CMK (cell line): ENCODE results near the gene ARHGEF9.
"Not testable (repeated sequence)": the region's sequence is repeated elsewhere in the genome, so short reads cannot be mapped to it uniquely, and the experiment has no call there.

Experiments
- DNase-seq: peaks from one replicate; pipeline ENCODE4 v3.0.0-alpha.2; 2010; ENCODE audit warnings: low read depth

The ARHGEF9 gene

DNA sequence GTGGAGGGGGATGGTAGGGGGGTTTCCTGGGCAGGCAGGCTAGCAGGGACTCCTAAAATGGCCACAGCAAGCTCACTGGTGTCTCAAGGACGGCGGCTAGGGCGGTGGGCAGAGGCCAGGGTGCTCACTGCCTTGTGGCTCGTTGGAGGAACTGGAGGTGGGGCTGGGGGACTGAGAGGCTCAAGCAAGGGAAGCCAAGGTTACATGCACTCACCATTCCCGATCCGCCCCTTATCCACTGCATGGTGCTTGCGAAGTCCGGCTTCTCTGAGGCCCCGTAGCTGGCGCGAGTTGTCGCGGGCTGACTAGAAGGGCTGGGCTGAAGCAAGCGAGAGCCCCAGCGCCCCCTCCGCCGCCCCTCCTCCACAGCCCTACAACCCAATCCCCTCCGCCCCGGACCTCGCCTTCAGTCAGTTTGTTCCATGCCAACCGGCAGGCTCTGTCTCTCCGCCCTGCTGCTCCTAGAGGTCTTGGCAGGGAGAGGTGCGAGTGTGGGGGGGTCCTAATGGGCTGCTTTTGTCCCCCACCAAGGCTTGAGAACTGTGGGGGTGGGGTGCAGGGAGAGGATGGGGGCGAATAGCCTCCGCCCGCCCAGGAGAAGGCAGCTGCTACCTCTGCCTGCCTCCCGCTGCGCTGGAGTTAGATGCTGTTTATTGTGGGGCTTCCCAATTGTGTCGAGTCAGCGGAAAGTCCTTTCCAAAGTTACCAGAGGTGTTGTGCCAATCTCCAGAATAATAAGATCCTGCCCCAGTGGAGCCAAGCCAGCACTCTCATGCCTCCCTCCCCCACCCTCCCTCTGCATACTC is at the start of gene ARHGEF9:
Gene ARHGEF9 (minus strand): TSS at position 313 of the 806 bp plus-strand sequence. CDS start 69 bp downstream, at position 244.
- DNase-seq, result no peak

DNA sequence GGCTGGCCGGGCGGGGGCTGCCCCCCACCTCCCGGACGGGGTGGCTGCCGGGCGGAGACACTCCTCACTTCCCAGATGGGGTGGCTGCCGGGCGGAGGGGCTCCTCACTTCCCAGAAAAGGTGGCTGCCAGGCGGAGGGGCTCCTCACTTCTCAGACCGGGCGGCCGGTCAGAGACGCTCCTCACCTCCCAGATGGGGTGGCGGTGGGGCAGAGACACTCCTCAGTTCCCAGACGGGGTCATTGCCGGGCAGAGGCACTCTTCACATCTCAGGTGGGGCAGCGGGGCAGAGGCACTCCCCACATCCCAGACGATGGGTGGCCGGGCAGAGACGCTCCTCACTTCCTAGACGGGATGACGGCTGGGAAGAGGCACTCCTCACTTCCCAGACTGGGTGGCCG is 40.4 kb upstream of the ARHGEF9 start:
- DNase-seq, result not testable (repeated sequence)

DNA sequence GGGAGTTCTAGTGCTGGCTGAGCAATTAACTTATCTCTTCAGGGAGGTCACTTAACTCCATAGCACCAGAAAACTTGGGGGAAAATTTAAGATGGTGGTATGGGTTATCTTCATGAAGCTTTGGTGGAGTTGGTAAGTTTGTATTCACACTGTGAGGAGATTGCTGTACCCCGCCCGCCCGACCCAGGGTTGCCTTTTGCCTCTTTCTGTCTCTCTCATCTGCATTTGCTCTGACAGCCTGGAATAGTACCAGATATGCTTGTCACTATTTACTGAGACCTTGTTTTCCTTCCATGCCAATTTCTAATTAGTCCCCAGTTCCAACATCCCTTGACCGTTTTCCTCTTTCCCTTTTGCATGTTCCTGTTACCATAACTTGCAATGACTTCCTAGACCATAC is 33.1 kb upstream of the ARHGEF9 start:
- no peak for DNase-seq

GRCh38 chrX:63817696-63818095 is 32.7 kb upstream of the ARHGEF9 start:
- no peak for DNase-seq

GRCh38 chrX:63812823-63813222 is 27.8 kb upstream of the ARHGEF9 start:
- no peak for DNase-seq

DNA sequence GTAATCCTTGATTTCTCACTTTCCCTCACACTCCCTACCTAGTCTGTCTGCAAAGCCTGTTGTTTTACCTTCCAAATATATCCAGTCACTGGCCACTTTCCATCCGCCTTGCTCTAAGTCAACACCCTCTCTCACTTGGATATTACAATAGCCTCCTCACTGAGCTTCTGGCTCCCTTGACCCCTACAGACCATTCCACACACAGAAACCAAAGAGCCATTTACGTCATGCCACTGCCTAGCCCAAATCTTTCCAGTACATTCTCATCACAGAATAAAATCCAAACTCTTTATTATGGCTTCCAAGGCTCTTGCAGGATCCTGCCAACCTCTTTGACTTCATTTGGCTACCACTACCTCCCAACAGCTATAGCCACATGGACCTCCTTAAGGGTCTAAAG is 25.7 kb upstream of the ARHGEF9 start:
- DNase-seq, result no peak

- DNase-seq, result no peak
These were observed 24.2 kb upstream of the ARHGEF9 start for GRCh38 chrX:63809173-63809572.

- DNase-seq, result not testable (repeated sequence)
These were observed 10.4 kb upstream of the ARHGEF9 start for GRCh38 chrX:63795406-63795805.

- DNase-seq, result no peak
These were observed 660 bp upstream of the ARHGEF9 start for GRCh38 chrX:63785708-63786040.

- no peak for DNase-seq
These were observed 590 bp downstream of the ARHGEF9 start for GRCh38 chrX:63784346-63784901.

DNA sequence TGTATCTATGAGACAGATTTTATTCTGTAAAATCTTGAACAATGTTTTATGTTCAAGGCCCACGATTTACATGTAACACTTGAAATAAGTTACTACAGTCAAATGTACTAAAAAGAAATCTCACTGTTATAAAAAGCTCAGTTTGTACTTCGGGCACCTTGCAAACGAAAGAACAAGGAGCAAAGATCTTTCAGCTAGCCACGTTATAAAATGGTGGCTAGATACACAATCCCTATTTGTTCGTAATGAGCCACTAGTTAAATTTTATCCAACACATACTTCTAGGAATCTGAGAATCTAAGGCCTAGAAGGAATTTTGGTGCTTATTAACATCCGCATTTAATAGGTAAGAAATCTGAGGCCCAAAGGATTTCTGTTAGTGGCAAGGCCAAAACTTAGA is 2.5 kb downstream of the ARHGEF9 start:
- no peak for DNase-seq

- no peak for DNase-seq
These were observed 16.3 kb downstream of the ARHGEF9 start for GRCh38 chrX:63768760-63769159.

- no peak for DNase-seq
These were observed 19.3 kb downstream of the ARHGEF9 start for GRCh38 chrX:63765712-63766111.

GRCh38 chrX:63764946-63765345 is 20.1 kb downstream of the ARHGEF9 start:
- no peak for DNase-seq

GRCh38 chrX:63761639-63762038 is 23.4 kb downstream of the ARHGEF9 start:
- no peak for DNase-seq

DNA sequence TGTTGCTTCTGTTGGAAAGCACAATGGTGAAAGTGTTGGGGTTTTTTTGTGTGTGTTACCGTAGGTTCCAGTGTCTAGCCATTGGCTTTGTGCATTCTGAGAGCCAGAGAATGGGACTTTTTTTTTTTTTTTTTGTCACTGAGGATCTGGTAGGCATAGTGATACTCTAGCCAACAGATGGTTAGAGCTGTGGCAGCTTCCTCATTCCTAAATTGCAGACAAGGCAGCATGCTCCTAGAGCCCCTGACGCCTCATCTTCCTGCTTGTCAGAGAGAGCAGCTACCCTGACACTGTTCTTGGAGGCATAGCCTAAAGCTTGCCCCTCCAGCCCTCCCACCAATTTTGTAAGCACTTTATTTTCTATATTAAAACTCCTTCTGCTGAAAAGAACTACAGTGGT is 27.0 kb downstream of the ARHGEF9 start:
- DNase-seq, result no peak

GRCh38 chrX:63755892-63756291 is 29.1 kb downstream of the ARHGEF9 start:
- DNase-seq, result no peak

DNA sequence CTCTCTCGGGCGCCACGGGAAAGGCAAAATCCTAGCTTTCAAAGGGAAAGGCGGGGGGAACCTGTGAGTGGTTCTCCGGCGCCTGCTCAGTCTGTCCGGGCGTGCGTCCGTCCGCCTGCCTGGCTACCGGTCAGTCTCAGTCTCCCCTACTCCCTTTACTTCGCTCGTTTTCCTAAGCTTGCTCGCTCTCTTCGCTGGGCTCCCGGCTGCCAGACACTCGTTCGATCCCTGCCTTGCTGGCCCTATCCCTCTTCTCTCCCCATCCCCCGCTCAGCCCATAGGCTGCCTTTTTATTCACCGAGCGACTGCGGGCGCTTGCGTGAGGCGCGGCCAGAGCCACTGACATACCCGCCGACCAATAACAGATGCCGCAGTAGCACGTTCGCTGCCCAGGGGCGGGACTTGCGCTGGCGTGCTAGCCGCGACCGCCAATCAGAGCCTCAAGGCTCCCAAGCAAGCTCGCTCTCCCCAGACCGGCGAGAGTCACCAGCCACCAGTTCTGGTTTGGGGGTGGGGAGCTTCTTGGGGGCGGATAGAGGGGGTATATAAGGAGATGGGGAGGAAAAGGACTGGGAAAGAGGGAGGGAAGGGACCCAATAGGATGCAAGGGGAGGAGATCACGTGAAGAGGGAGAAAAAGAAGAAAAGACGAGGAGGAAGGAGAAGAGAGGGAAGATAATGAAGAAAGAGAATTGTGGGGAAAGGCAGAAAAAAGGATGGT is 30.0 kb downstream of the ARHGEF9 start:
- peak; percentile 71 for DNase-seq

GRCh38 chrX:63754136-63754859 is 30.7 kb downstream of the ARHGEF9 start:
- DNase-seq, result no peak

DNA sequence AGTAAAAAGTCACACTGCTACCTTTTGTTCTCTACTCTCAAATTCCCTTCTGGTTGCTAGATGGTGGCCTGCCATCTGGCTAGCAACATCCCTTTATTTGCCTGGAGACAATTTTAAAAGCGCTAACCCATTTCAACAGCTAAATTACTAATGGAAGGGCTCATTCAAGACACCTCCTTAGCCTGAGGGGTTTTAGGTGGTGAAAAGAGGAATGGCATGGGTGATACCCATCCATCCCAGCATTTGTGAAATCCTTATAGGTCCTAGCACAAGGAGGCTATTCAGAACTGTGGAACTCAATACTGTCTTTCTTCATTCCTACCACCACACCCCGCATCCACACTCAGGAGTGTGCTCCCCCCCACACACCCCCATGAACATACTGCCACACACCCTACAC is 33.5 kb downstream of the ARHGEF9 start:
- no peak for DNase-seq

GRCh38 chrX:63750811-63751210 is 34.2 kb downstream of the ARHGEF9 start:
- DNase-seq, result no peak

DNA sequence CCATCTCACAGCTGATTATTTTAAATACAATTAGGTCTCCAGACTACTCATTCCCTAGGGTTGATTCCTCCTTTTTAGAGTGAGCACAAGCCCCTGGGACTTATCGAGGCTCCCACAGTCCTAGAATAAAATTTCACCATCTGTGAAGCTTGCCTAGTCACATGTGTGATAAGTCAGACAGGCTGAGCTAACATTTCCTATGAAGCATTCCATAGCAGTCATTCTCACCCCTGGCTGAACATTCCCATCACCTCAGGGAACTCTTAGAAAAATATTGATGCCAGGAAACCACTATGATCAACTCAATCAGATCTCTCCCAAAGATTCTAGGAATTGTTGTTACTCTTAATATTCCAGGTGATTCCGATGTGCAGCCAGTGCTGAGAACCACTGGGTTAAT is 37.7 kb downstream of the ARHGEF9 start:
- no peak for DNase-seq

DNA sequence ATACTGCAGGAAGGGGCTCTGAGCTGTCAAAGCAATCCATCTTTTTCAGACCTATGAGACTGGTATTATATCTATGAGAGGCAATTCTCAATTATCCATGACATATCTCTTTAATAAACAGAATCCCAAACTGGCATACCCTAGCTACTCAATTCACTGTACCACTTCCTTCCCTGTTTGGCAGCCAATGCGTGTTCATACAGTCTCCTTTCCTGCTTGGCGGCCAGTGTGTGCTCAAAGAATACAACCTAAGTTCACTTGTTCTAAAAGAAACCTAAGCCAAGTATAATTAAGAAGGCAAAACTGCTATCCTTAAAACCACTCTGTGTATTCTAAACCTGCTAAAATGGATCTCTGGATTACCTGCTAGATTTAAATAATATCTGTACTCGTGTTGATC is 38.3 kb downstream of the ARHGEF9 start:
- DNase-seq, result no peak
